Panc1 (cell line): Measurements from ENCODE around the gene SHC3. TPM values are rescaled to one million over a fixed set of nuclear protein-coding genes. Genes with fewer than 3 reads are reported as not detected.

Source experiments
- ATAC-seq: fragments of 200-7000 bp; cut with Tn5 transposase; 2 replicates; pipeline ENCODE4 v1.9.1; 2020; ENCODE audit warnings: mild to moderate bottlenecking, moderate library complexity
- BruUV-seq: library from RNA; stranded (reverse); fragments of 400-500 nt; replicated peaks from 2 replicates; lab custom pipeline; 2021; lab: Mats Ljungman, UMichigan
- CTCF ChIA-PET: fragments of 300-600 bp; sonication (Branson Sonifier 250); formaldehyde crosslinking; loops from one replicate; lab custom pipeline; 2022; ENCODE audit warnings: antibody characterized with exemption; lab: Charles Lee
- POLR2A ChIA-PET: fragments of 300-600 bp; sonication (Branson Sonifier 250); formaldehyde crosslinking; loops from one replicate; lab custom pipeline; 2022; ENCODE audit warnings: antibody characterized with exemption; lab: Charles Lee
- DNase-seq: peaks from one replicate; pipeline ENCODE4 v3.0.0-alpha.2; 2010; ENCODE audit warnings: low read depth, low spot score
- H3K27ac ChIP-seq: 2 replicates; pipeline ENCODE4 v1.5.1; 2011; ENCODE audit warnings: mild to moderate bottlenecking, low read length, inconsistent platforms
- H3K27me3 ChIP-seq: fragments of 200-500 bp; sonication (Bioruptor generic); 2 replicates; pipeline ENCODE4 v1.6.0; 2014; ENCODE audit warnings: low read length, inconsistent platforms; ENCODE audit not compliant: control insufficient read depth, insufficient read depth
- H3K36me3 ChIP-seq: fragments of 200-500 bp; sonication (Bioruptor generic); 2 replicates; pipeline ENCODE4 v1.5.1; 2014; ENCODE audit warnings: inconsistent platforms, mild to moderate bottlenecking, low read length, moderate library complexity; ENCODE audit not compliant: control insufficient read depth, insufficient read depth
- H3K4me1 ChIP-seq: 2 replicates; pipeline ENCODE4 v1.5.1; 2011; ENCODE audit warnings: inconsistent platforms, mild to moderate bottlenecking, low read length, moderate library complexity; ENCODE audit not compliant: control insufficient read depth, insufficient read depth
- H3K4me3 ChIP-seq, 2 experiments: 2 replicates each; pipeline ENCODE4 v1.5.1; 2011 to 2012; ENCODE audit warnings: low read depth in 2 of 2, low read length in 2 of 2, mild to moderate bottlenecking in 2 of 2, inconsistent platforms in 1 of 2, moderate library complexity in 1 of 2
- H3K9me3 ChIP-seq: fragments of 200-500 bp; sonication (Bioruptor generic); 2 replicates; pipeline ENCODE4 v1.5.1; 2014; ENCODE audit warnings: low read depth, mild to moderate bottlenecking, inconsistent platforms, low read length, moderate library complexity; ENCODE audit not compliant: control insufficient read depth, insufficient read depth
- CTCF ChIP-seq: fragments of 450-650 bp; IDR thresholded peaks from 2 replicates; pipeline ENCODE4 v1.5.1; 2017; ENCODE audit warnings: mild to moderate bottlenecking
- POLR2AphosphoS5 ChIP-seq: IDR thresholded peaks from 2 replicates; pipeline ENCODE4 v1.6.1; 2012; ENCODE audit warnings: mild to moderate bottlenecking, low read depth, low read length, moderate library complexity
- REST ChIP-seq, 2 experiments: IDR thresholded peaks; 2 replicates each; pipeline ENCODE4 v1.6.1; 2011 to 2012; ENCODE audit warnings: low read depth in 2 of 2, control low read depth in 1 of 2, low read length in 1 of 2, mild to moderate bottlenecking in 1 of 2, moderate library complexity in 1 of 2; ENCODE audit not compliant: insufficient read depth in 1 of 2
- SIN3A ChIP-seq: IDR thresholded peaks from 2 replicates; pipeline ENCODE4 v1.6.1; 2012; ENCODE audit warnings: low read depth, mild to moderate bottlenecking, low read length, moderate library complexity, borderline replicate concordance; ENCODE audit not compliant: insufficient read depth
- TCF7L2 ChIP-seq: IDR thresholded peaks from 2 replicates; pipeline ENCODE4 v1.6.1; 2011; ENCODE audit warnings: mild to moderate bottlenecking, low read depth, low read length, inconsistent platforms
- in situ Hi-C: cut with HindIII; loops from 2 replicates; pipeline ENCODE4 v1.10.0; 2016; ENCODE audit warnings: low sequenced_read_pairs, low pct_unique_long_range_greater_than_20kb
- intact Hi-C: fragments of 100-400 bp; cut with micrococcal nuclease; formaldehyde crosslinking; loops from one replicate; pipeline ENCODE4 v1.10.0; 2022; ENCODE audit not compliant: unreplicated experiment
- total RNA-seq: library from RNA; stranded (reverse); gene quantifications from one replicate; pipeline ENCODE4 v1.2.1, GENCODE V29; 2021; ENCODE audit not compliant: unreplicated experiment

SHC3 gene
- total RNA-seq, 1 experiment from 2014 or later: 1.7 TPM

- BruUV-seq: no TSS peak
- CTCF ChIA-PET: no interaction called here
- H3K27ac ChIP-seq: peak overlapping the region; percentile 94
- DNase-seq (no peak), ATAC-seq (no peak)
- peaks cover 8% of the 10 kb centered on the region for H3K4me1 ChIP-seq
- in situ Hi-C loops: no loop called here
- no peaks in the 10 kb centered on the region for H3K27me3 ChIP-seq
- intact Hi-C loops: no loop called here
- no peaks in the 10 kb centered on the region for H3K36me3 ChIP-seq
- TF ChIP-seq TCF7L2 (no peak), SIN3A (no peak), POLR2AphosphoS5 (no peak), REST (IDR thresholded peaks at IDR 0.05; ENCODE audit: insufficient read depth in 1 of 2, low read depth in 2 of 2, low read length in 1 of 2) (no peak), CTCF (no peak)
- POLR2A ChIA-PET: no interaction called here
- H3K9me3 ChIP-seq: no peaks in the 10 kb centered on the region
- H3K4me3 ChIP-seq: peak overlapping the region; percentile 50 to 61
Observed at GRCh38 chr9:89178830-89179539, 367 bp upstream of the SHC3 start.

DNA sequence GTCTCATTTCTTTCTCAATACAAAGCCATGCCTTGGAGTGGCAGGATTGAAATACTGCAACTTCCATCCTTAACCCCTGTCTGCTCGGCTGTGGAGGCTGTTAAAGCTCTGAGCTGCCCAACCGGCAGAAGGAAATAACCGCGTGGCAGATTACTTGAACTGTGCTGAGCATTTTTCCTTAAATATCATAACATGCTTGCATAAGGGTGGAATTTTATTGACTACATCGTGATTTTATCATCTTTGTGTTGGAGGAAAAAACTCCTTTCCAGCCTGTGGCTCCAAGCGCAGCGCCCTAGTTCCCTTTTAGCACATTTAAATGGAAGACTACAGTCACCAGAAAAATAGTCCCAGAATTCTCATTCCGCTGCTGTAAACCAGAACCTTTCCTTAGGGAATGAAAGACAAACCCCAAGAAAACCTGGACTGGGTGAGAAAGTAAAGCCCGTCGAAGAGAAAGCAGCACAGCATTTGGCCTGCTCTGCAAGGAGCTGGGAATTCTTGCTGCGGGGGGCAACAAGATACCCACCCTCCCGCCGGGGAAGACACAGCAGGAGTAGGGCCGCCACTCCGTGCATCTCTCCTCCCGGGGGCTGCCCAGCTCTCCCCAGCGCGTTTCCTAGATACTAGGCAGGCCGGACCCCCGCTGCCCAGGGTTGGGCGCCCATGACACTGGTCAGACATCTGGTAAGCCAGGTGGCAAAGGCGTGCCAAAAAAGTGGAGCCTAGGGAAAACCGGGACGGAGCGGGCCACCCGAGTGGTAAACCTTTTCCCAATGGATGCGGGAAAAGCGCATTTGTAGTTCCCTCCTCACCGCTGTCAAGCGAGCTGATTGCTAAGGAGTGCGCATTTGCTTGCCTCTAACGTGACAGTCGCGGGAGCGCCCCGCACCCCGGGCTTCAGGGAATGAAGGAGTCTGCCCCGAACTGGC is 1.3 kb downstream of the SHC3 start:
- intact Hi-C loops (no loop called here), in situ Hi-C loops (no loop called here)
- H3K9me3 ChIP-seq: no peaks in the 10 kb centered on the region
- H3K27ac ChIP-seq: peak overlapping the region; percentile 66
- ChIA-PET CTCF (no interaction called here), POLR2A (no interaction called here)
- no peak for TF ChIP-seq POLR2AphosphoS5
- TF ChIP-seq CTCF: no peak
- TF ChIP-seq SIN3A: no peak
- TF ChIP-seq TCF7L2: no peak
- TF ChIP-seq REST (IDR thresholded peaks at IDR 0.05; ENCODE audit: insufficient read depth in 1 of 2, low read depth in 2 of 2, low read length in 1 of 2): no peak
- peak; percentile 27 for ATAC-seq
- no peak for DNase-seq
- no peaks in the 10 kb centered on the region for H3K27me3 ChIP-seq
- no peaks in the 10 kb centered on the region for H3K36me3 ChIP-seq
- H3K4me3 ChIP-seq: peak overlapping the region; percentile 50 to 57
- no TSS peak for BruUV-seq
- peaks cover 8% of the 10 kb centered on the region for H3K4me1 ChIP-seq
